Hematopoietic multipotent progenitor cell treated with erythropoietin and hydrocortisone succinate and interleukin-3 and kit ligand, for 6 days (in vitro differentiated cells): ENCODE data around the gene DHCR24.
A peak's percentile ranks its signal among the peaks of the same experiment; 100 is the strongest.
"Not testable (repeated sequence)": the region's sequence is repeated elsewhere in the genome, so short reads cannot be mapped to it uniquely, and the experiment has no call there.

Experiments used
- DNase-seq: peaks from one replicate; pipeline ENCODE4 v3.0.0-alpha.2; 2015

The DHCR24 gene

GRCh38 chr1:54886724-54887664, at the start of gene DHCR24:
Gene DHCR24 (minus strand): TSS chr1:54887195. CDS start chr1:54887119, 76 bp downstream.
- peak; percentile 94 for DNase-seq

- DNase-seq, result no peak
These were observed 49.8 kb upstream of the DHCR24 start for GRCh38 chr1:54936791-54937190.

- no peak for DNase-seq
These were observed 47.9 kb upstream of the DHCR24 start for GRCh38 chr1:54934869-54935268.

- DNase-seq, result not testable (repeated sequence)
These were observed 47.1 kb upstream of the DHCR24 start for GRCh38 chr1:54934081-54934480.

- no peak for DNase-seq
These were observed 44.4 kb upstream of the DHCR24 start for GRCh38 chr1:54931275-54931840.

- DNase-seq, result no peak
These were observed 42.7 kb upstream of the DHCR24 start for GRCh38 chr1:54929700-54930099.

GRCh38 chr1:54928327-54928726, 41.3 kb upstream of the DHCR24 start:
- DNase-seq, result no peak

- peak; percentile 82 for DNase-seq
These were observed 40.7 kb upstream of the DHCR24 start for GRCh38 chr1:54927472-54928240.

- no peak for DNase-seq
These were observed 40.0 kb upstream of the DHCR24 start for GRCh38 chr1:54926970-54927369.

GRCh38 chr1:54922921-54923421, 36.0 kb upstream of the DHCR24 start:
- DNase-seq, result no peak

- DNase-seq, result no peak
These were observed 35.2 kb upstream of the DHCR24 start for GRCh38 chr1:54922040-54922761.

GRCh38 chr1:54919367-54920359, 32.7 kb upstream of the DHCR24 start:
- no peak for DNase-seq

- DNase-seq, result not testable (repeated sequence)
These were observed 24.1 kb upstream of the DHCR24 start for GRCh38 chr1:54911076-54911475.

- no peak for DNase-seq
These were observed 19.6 kb upstream of the DHCR24 start for GRCh38 chr1:54906586-54906985.

- DNase-seq, result no peak
These were observed 17.6 kb upstream of the DHCR24 start for GRCh38 chr1:54904476-54905048.

- DNase-seq, result no peak
These were observed 7.3 kb upstream of the DHCR24 start for GRCh38 chr1:54894271-54894670.

GRCh38 chr1:54892586-54892985, 5.6 kb upstream of the DHCR24 start:
- DNase-seq, result no peak

- no peak for DNase-seq
These were observed 2.2 kb upstream of the DHCR24 start for GRCh38 chr1:54889132-54889725.

- no peak for DNase-seq
These were observed 1.2 kb upstream of the DHCR24 start for GRCh38 chr1:54888080-54888733.

GRCh38 chr1:54887665-54888071, 673 bp upstream of the DHCR24 start:
- peak; percentile 61 for DNase-seq
